ENCODE data around the gene EBP.

EBP gene

GRCh38 chrX:48521353-48522243 lies at the start of gene EBP:
EBP (plus strand) TSS chrX:48521808; CDS start chrX:48523772, 1,964 bp downstream.
- peak; percentile 86 for DNase-seq

DNA sequence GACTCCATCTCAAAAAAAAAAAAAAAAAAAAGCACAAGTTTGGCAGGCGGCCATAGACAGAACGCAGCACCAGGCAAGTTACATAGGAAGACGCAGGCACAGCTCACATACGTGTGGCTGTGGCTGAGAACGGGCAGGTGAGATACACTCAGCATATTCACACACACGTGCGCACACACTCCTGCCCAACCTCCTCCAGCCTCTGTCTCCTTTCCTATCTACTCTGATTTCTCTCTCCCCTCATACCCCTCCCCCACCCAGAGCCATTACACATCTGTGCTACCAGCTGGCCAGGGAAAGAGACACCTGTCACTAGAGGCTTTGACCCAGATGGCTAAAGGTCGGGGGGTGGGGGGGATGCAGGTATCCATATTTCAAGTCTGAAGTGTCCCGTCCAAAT lies 49.4 kb upstream of the EBP start:
- DNase-seq, result no peak

DNA sequence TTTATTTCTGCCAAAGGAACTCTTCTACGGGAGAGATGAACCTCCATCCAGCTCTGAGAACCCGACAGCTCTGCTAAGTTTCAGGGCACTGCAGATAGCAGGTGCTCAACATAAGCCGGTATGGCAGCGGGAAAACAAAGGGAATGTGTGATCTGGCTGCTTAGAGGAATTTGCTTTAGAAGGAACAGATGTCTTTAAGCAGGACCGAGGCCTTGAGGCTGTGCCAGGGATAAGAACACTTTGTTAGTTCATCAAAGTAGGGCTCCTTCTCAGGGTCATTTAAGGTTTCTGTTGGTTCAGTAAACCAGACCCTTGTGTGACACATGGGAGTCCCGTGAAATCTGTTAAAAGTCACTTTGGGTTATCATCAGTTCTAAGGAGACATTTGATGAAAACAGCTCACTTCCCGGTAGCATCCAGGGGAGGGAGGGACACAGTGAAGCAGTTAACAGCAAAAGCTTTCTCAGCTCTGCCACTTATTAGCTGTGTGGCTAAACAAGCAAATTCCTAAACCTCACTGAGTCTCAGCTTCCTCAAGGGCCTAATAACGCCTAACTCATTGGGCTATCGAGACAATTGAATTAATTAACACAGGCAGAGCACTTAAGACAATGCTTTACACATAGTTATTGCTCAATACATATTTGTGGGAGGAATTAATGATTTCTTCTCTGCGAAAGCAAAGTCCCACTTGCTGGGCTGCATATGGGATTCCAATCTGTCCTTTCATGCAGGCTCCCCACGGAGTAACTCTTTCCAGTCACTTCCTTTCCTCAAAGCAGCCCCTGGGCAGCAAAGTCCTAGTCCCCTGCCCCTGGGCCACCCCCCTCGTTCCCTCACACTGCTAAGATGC lies 48.5 kb upstream of the EBP start:
- no peak for DNase-seq

DNA sequence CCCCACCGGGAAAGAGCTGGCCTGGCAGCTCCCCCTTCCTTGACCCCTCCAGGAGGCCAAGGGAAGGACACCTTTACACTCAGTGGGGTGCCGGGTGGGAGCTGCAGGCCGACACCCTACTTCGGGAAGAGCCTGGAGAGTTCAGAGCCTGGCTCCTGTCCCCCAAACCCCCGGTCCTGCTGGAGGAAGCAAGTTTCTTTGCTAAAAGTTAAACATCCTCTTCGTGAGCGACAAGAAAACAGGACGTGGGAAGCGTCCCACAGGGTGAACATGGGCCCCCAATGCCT lies 48.0 kb upstream of the EBP start:
- DNase-seq, result no peak

GRCh38 chrX:48474127-48474526 lies 47.5 kb upstream of the EBP start:
- DNase-seq, result peak; percentile 40

GRCh38 chrX:48474581-48474980 lies 47.0 kb upstream of the EBP start:
- no peak for DNase-seq

- no peak for DNase-seq
Observed at GRCh38 chrX:48475296-48475695, 46.3 kb upstream of the EBP start.

DNA sequence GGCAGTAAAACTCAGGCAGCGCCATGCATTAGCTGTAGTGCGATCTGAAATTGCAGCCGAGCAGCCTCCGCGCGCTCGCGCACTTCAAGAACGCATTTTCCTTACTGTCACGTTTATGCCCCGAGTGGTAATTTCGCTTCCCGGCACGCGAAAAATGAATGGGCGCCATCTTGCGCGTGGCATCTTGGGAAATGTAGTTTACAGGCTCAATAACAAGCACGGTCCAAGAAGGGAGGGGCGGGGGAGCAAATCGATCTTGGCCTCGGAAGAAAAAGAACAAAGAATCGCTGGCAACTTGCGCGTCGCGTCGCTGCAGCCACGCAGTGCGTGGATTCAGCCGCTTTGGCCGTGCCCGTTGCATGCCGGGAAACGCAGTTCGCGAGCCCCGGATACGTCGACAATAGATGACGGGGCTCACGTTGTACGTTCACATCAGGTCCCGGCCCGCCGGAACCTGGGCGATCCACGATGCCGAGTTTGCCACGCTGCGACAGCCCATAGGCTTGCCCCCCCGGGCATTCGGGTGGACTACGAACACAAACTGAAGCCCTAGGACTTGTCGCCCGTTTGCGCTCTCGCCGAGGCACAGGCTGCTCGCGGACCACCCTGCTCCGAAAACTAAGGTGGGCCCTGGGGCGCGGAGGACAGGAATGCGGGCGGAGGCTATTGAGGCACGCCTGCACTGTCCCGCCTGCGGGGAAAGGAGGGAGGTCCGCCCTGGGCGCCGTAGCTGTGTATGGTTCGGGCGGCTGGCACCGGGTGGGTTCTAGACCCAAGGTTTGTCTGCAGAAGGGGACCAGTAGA lies 45.6 kb upstream of the EBP start, which contains the start of gene FTSJ1:
FTSJ1 (plus strand) TSS at position 426 of the 804 bp plus-strand sequence. CDS start 1,849 bp downstream, outside the sequence.
- peak; percentile 92 for DNase-seq

DNA sequence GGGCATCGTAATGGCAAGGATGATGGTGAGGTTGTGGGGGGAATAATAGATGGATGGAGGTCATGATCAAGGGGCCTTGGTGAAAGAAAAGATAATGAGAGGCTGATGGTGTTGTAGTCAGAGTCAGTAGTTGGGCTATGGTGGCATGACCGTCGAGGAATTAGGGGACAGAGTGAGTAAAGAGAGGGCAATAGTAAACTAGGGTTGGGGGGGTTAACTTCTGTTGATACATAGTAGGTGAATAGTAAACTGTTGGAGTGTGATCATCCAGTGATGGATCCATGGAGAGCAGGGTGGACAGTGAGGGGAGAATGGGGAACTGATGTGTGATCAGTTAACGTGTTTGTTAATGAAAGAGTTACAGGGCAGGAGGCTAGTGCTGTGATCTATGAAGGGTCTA lies 44.7 kb upstream of the EBP start:
- DNase-seq, result no peak

DNA sequence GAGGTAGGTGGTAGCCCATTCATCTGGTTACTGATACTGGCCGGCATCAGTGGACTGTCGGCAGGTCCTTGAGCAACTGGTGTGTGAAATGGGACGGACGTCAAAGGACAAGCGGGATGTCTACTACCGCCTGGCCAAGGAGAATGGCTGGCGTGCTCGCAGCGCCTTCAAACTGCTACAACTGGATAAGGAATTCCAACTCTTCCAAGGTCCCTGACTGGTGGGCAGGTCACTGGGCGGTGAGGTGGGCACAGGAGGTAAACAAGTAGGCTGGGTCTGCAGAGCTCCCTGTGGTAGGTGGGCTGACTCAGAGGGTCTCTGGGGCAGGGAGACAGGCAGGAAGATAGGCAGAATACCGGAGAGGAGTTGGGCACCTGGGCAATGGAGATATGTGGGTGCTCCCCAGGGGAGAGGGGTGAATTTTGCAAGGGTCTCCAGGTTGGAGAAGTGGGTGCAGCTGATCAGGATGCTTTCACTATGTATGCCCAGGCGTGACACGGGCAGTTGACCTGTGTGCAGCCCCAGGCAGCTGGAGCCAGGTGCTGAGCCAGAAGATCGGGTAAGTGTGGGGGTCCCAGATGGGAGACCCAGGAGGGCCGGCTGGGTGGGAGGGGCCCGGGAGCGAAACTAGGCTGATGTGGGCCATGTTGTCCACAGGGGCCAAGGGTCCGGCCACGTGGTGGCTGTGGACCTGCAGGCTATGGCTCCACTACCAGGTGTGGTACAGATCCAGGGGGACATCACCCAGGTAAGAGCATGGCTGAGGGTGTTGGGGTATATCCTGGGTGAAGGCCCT lies 43.5 kb upstream of the EBP start:
- DNase-seq, result no peak

DNA sequence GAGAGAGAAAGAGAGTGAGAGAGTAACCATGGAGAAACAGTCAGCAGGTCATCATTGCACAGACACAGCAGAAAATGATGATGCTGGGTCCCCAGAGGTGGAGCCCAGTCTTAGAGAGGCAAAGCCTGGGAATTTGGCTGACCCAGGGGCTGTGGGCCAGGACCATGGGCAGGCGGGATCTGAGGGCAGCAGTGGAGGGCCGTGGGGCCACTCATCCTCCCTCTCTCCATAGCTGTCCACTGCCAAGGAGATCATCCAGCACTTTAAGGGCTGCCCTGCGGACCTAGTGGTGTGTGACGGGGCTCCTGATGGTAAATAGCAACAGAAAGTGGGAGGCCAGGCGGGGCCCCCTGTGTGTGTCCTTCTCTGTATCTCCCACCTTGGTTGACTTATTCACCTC lies 42.8 kb upstream of the EBP start:
- DNase-seq, result no peak

DNA sequence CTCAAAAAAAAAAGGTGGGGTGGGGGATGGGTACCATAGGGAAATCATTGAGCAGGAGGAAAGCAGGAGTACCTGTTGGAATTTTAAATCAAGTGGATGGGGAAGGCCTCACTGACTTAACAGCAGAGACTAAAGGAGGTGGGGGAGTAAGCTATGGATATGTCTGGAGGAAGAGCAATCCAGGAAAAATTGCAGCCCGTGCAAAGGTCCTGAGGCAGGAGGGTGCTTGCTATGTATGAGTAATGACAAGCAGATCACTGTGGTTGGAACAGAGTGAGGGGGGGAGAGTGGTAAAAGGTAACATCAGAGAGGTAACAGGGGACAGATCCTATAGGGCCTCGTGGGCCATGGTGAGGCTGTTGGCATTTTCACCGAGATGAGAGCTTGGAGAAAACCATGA lies 41.5 kb upstream of the EBP start:
- no peak for DNase-seq

DNA sequence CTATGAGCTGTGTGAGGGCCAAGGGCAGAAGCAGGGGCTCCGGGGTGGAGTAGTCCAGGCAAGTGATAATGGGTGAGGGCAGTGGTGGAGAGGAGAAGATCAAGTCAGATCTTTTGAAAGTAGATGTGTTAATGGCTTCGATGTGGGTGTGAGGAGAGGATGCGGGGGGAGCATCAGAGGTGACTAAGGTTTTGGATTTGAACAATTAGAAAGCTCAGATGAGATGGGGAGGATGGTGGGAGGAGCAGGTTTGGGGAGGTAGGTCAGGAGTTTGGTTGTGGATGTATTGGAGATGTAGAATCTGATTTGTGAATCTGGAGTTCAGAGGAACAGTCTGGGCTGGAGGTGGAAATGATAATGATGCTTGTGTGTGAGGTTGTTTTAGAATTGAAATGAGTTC lies 41.0 kb upstream of the EBP start:
- no peak for DNase-seq

DNA sequence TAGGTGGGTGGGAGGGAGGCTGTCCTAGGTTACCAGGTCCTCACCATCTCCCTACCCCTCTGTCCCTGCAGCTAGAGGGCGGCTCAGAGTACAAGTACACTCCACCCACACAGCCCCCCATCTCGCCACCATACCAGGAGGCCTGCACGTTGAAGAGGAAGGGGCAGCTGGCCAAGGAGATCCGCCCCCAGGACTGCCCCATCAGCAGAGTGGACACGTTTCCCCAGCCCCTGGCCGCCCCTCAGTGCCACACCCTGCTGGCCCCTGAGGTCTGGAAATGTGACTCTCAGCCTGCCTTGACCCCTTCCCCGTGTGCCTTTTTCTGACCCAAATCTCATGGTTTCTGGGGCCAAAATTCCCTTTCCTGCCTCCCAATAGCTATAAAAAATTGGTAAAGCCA lies 39.1 kb upstream of the EBP start:
- no peak for DNase-seq

DNA sequence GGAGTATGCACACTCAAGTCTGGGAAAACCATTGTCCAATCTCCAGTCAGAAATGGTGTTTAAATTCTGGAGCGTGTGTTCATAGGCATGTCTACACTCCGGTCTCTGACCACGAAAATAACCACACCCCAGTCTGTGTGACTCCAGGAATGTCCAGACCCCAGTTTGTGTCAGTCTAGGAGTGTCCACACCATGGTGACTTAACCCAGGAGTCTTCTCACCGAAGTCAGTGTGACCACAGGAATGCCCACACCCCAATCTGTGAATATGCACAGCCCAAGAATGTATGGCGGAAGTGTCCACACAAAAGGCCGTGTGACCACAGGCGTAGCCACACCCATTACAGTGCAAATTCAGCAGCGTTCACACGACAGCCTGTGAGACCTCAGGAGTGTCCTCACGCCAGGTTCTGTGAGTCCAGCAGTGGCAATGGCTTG lies 34.2 kb upstream of the EBP start:
- DNase-seq, result peak; percentile 33

- no peak for DNase-seq
Observed at GRCh38 chrX:48488034-48488433, 33.6 kb upstream of the EBP start.

- no peak for DNase-seq
Observed at GRCh38 chrX:48489296-48489695, 32.3 kb upstream of the EBP start.

- DNase-seq, result no peak
Observed at GRCh38 chrX:48489892-48490291, 31.7 kb upstream of the EBP start.

DNA sequence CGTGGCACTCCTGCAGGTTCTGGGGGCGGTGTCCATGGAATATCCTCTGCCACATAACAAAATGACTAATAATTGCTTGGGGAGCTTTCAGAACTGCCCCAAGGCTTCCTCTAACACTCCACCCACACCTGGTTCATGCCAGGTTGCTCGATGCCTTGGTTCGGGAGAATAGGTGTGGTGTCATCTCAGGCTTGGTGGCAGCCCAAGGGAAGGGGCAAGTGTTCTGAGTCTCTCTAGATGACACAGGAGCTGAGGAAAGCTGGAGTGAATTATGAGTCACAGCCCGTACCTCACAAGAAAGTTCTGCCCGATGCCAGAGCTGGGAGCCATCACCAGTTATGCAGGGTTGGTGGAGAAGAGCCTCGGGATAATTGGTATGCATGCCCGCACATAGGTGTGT lies 30.9 kb upstream of the EBP start:
- no peak for DNase-seq

GRCh38 chrX:48491809-48492208 lies 29.8 kb upstream of the EBP start:
- no peak for DNase-seq

DNA sequence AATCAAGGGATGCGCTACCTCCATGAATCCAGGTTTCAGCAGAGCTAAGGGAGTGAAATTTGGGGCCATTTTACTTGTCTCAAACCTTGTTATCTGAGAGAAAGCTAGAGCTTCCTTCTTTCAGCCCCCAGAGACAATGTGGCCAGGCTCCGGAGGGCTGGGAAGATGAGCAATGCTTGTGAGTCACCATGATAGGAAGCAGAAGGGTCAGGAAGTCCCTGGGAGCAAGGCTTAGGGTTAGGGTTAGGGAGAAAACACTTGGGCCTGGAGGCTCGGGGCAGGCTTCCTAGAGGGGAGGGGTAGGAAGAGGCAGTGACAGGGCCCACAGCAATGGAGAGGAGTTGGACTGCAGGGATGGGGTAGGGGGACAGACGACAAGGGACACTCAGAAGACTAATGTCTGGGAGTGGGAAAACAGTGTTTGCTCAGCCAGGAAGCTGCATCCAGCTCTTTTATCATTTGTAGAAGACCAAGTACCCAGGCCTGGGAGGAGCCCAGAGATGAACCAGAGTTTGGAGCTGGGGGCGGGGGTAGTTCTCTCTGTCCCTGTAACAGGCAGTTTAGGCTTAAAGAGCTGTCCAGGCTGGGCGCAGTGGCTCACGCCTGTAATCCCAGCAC lies 29.2 kb upstream of the EBP start:
- peak; percentile 77 for DNase-seq

- DNase-seq, result peak; percentile 32
Observed at GRCh38 chrX:48493890-48494364, 27.7 kb upstream of the EBP start.
